BLaER1 treated with 17β-estradiol and CSF1 and Interleukin-3, amounts not matched to agents 10 nM and 100 nM (cell line): Measurements from ENCODE around the gene PHPT1.

ENCODE experiments used
- H3K27ac ChIP-seq, 11 experiments: shearing (Covaris generic); formaldehyde crosslinking; 2 replicates each; pipeline ENCODE4 v1.8.1; 2022
- H3K27me3 ChIP-seq, 11 experiments: shearing (Covaris generic); formaldehyde crosslinking; 2 replicates each; pipeline ENCODE4 v1.8.1; 2022
- H3K36me3 ChIP-seq, 11 experiments: shearing (Covaris generic); formaldehyde crosslinking; 2 replicates each; pipeline ENCODE4 v1.8.1; 2022
- H3K4me1 ChIP-seq, 10 experiments: shearing (Covaris generic); formaldehyde crosslinking; 2 replicates each; pipeline ENCODE4 v1.8.1; 2022
- H3K4me2 ChIP-seq, 11 experiments: shearing (Covaris generic); formaldehyde crosslinking; 2 replicates each; pipeline ENCODE4 v1.8.1; 2022
- H3K4me3 ChIP-seq, 10 experiments: shearing (Covaris generic); formaldehyde crosslinking; 2 replicates each; pipeline ENCODE4 v1.8.1; 2022
- H3K9ac ChIP-seq, 11 experiments: shearing (Covaris generic); formaldehyde crosslinking; 2 replicates each; pipeline ENCODE4 v1.8.1; 2022
- H3K9me3 ChIP-seq, 11 experiments: shearing (Covaris generic); formaldehyde crosslinking; replicated peaks in 1 of 11; 2 replicates each; pipeline ENCODE4 v1.8.1; 2022
- H4K20me1 ChIP-seq, 11 experiments: shearing (Covaris generic); formaldehyde crosslinking; 2 replicates each; pipeline ENCODE4 v1.8.1; 2022
- Cebpa-rat ChIP-seq, 11 experiments: shearing (Covaris generic); IDR thresholded peaks; 2 replicates each; pipeline ENCODE4 v1.8.1; 2022

PHPT1 gene

DNA sequence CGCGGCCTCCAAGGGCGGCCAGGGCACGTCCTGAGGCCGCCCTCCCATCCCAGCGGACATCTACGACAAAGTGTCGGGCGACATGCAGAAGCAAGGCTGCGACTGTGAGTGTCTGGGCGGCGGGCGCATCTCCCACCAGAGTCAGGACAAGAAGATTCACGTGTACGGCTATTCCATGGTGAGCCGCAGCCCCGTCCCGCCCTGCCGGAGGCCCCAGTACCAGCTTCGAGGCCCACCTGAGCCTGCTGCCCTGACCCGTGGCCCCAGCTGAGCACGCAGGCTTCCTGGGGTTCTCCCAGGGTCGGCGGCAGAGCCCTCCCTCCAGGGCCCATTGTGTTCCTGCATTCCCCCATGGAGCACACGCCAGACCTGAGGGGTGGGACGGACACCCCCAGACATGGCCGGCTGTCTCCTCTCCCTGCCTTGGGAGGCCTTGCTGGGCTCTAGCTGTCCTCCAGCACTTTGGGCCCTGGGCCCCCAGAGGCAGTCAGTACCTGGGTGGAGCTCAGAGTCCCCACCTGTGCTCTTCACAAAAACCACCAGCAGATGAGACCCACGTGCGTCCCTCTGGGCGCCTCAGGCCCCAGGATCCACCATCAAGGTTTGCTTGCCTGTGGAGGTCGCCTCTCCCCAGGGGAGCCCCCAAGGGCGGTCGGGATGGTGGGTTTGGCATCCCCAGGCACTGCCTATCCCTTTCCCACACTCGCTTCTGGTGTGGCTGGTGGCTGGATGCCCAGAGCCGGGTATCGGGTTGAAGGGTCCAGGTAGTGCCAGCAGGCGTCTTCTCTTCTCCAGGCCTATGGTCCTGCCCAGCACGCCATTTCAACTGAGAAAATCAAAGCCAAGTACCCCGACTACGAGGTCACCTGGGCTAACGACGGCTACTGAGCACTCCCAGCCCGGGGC, 1.0 kb downstream of the PHPT1 start:
- Histone ChIP-seq H3K9ac (peak overlapping the region; percentile 68 to 84 (median 81)), H3K4me2 (peak overlapping the region; percentile 92 to 100 (median 98)), H3K4me1 (peaks cover 21 to 56% (median 38%) of the 10 kb centered on the region in 10 experiments), H4K20me1 (peaks cover 13 to 50% (median 31%) of the 10 kb centered on the region in 11 experiments; a peak in 21 of 22 replicates), H3K9me3 (peaks cover 0 to 17% (median 8%) of the 10 kb centered on the region in 11 experiments; a peak in 12 of 22 replicates), H3K36me3 (peaks cover 9 to 26% (median 17%) of the 10 kb centered on the region in 11 experiments; a peak in 17 of 22 replicates), H3K27me3 (peaks cover 7 to 31% (median 28%) of the 10 kb centered on the region in 11 experiments), H3K27ac (peak overlapping the region in 5 of 11 experiments; percentile 29 to 78 (median 46); a peak in 6 of 22 replicates), H3K4me3 (peak overlapping the region; percentile 61 to 94 (median 72))
- TF ChIP-seq Cebpa-rat (IDR thresholded peaks at IDR 0.05): no peak

DNA sequence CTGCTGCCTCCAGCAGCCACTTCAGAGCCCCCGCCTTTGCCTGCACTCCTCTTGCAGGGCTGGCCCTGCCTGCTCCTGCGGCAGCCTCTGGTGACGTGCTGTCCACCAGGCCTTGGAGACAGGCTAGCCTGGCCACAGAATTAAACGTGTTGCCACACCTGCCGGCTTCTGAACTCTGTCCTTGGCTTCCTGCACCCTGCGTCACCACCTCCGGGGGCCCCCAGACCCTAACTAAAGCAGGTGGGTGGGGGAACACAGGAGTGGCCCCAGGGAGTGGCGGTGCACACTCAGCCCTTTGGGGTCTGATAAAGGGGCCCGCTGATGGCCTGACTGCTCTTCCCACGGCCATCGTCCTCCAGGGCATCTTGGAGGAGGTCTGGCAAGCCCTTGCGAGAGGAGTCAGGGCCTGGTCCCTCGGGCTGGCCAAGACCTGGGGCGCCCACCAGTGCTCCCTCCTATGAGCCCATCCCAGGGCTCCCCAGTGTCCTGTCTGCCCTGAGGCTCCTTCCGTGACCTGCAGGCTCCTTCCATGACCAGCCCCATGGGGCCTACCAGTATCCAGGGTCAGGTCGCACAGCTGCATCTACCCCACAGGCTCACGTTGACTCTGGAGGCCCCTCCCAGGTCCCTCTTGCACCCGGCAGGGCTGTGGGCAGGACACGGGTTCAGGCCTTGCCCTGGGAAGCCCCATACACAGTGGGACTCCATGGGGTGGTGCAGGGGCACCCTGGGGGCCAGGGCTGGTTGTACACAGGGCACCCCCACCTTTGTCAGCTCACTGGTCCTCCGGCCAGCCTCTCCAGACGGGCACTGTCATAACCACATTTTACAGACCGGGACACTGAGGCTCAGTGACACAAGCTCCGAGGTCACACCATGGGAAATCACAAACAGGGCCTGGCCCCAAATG, 1.9 kb downstream of the PHPT1 start:
- Histone ChIP-seq H3K4me3 (no peak overlapping the region), H4K20me1 (peaks cover 13 to 59% (median 40%) of the 10 kb centered on the region in 11 experiments; a peak in 21 of 22 replicates), H3K27ac (no peak overlapping the region), H3K27me3 (peaks cover 6 to 22% (median 19%) of the 10 kb centered on the region in 11 experiments; a peak in 17 of 22 replicates), H3K9me3 (peaks cover 0 to 8% (median 0%) of the 10 kb centered on the region in 11 experiments; a peak in 6 of 22 replicates), H3K9ac (peak overlapping the region in 7 of 11 experiments; percentile 15 to 84 (median 82); a peak in 5 of 22 replicates), H3K4me1 (peaks cover 21 to 65% (median 47%) of the 10 kb centered on the region in 10 experiments), H3K4me2 (peak overlapping the region in 7 of 11 experiments; percentile 92 to 100 (median 99); a peak in 9 of 22 replicates), H3K36me3 (peaks cover 9 to 26% (median 17%) of the 10 kb centered on the region in 11 experiments; a peak in 17 of 22 replicates)
- TF ChIP-seq Cebpa-rat (IDR thresholded peaks at IDR 0.05): no peak

DNA sequence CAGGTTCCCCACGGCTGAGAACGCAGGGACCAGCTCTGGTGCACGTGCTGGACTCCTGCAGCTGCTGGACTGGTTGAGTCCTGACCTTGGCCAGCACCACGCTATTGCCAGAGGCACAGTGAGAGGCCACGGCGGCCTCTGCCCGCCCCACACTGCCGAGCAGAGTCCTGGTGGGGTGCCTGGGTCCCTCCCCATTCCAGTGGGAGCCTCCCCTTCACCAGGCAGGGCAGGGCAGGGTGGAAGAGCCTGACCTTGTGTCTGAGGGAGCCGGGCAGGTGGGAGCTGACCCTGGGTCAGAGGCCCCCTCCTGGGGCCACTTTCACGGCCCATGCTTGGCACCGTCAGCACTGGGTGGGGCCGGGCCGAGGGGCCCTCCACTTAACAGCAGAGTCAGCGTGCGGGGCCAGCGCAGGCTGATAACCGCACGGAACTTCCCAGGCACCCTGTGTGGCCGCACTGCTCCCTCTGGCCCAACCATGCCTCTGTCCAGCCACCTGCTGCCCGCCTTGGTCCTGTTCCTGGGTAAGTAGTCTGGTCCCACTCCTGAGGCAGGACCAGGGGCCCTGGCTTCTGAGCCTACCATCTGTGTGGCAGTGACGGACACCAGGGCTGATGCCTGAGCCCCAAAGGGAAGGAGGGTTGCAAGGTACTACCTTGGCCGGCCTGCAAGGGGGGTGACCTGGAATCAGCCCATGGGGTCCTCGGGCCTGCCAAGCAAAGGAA, 2.9 kb downstream of the PHPT1 start, which contains the start of gene MAMDC4:
MAMDC4 (plus strand) TSS at position 406 of the 723 bp plus-strand sequence; CDS start at position 477, 71 bp downstream.
- Histone ChIP-seq H3K27me3 (peaks cover 0 to 12% (median 9%) of the 10 kb centered on the region in 11 experiments; a peak in 13 of 22 replicates), H3K9me3 (no peaks in the 10 kb centered on the region), H3K4me1 (peaks cover 21 to 70% (median 57%) of the 10 kb centered on the region in 10 experiments), H3K9ac (peak within 1 kb of the TSS in 5 of 11 experiments; percentile 15 to 83 (median 20); a peak in 5 of 22 replicates), H4K20me1 (peaks cover 13 to 69% (median 50%) of the 10 kb centered on the region in 11 experiments; a peak in 21 of 22 replicates), H3K27ac (no peak within 1 kb of the TSS), H3K4me3 (no peak within 1 kb of the TSS), H3K4me2 (no peak within 1 kb of the TSS; a peak in 1 of 22 replicates), H3K36me3 (peaks cover 9 to 28% (median 17%) of the 10 kb centered on the region in 11 experiments; a peak in 17 of 22 replicates)
- no peak for TF ChIP-seq Cebpa-rat (IDR thresholded peaks at IDR 0.05)

DNA sequence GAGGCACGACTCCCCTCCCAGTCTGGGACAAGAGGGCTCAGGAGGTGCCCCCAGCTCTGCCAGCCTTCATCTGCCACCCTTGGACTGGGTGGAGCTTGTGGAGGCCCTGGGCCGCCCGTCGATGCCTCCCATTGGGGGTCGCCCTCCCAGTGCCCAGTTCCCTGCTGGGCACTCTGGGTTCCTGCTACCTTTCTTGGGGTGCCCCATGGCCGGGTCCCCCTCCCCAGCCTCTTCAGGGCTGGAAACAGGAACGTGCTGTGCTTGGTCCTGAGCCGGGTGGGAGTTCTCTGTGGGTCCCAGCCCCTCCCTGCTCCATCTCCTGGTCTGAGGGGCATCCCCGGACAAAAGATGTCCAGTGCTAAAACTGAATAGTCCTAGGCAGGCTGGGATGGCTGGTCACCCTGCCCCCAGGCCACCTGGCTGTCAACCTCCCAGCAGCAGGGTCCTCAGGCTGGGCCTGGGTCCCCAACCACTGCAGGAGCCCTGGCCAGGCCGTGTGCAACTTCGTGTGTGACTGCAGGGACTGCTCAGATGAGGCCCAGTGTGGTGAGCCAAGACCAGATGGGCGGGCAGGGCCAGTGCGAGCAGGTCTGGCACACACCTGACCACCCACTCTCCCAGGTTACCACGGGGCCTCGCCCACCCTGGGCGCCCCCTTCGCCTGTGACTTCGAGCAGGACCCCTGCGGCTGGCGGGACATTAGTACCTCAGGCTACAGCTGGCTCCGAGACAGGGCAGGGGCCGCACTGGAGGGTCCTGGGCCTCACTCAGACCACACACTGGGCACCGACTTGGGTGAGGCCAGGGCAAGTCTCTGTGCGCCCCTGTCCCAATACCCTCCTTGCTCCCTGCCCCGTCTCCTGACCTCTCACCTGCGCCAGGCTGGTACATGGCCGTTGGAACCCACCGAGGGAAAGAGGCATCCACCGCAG, 3.7 kb downstream of the PHPT1 start:
- Histone ChIP-seq H4K20me1 (peaks cover 13 to 77% (median 57%) of the 10 kb centered on the region in 11 experiments; a peak in 21 of 22 replicates), H3K4me2 (no peak overlapping the region), H3K9ac (peak overlapping the region in 2 of 11 experiments; percentile 18 to 20; a peak in 2 of 22 replicates), H3K4me1 (peaks cover 21 to 73% (median 58%) of the 10 kb centered on the region in 10 experiments), H3K4me3 (no peak overlapping the region), H3K9me3 (no peaks in the 10 kb centered on the region), H3K36me3 (peaks cover 9 to 30% (median 17%) of the 10 kb centered on the region in 11 experiments; a peak in 18 of 22 replicates), H3K27ac (no peak overlapping the region), H3K27me3 (peaks cover 0 to 5% (median 4%) of the 10 kb centered on the region in 11 experiments; a peak in 10 of 22 replicates)
- no peak for TF ChIP-seq Cebpa-rat (IDR thresholded peaks at IDR 0.05)

DNA sequence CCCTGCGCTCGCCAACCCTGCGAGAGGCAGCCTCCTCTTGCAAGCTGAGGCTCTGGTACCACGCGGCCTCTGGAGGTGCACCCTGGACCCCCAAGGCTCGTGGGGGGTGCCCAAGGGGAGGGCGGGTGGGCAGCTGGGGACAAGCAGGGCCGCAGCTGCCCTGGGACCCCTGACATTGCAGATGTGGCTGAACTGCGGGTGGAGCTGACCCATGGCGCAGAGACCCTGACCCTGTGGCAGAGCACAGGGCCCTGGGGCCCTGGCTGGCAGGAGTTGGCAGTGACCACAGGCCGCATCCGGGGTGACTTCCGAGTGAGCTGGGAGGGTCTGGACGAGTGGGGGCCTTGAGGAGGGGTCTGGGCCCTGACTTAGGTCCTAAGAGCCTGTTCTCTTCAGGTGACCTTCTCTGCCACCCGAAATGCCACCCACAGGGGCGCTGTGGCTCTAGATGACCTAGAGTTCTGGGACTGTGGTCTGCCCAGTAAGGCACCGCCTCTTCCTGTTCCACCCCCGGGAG, 4.4 kb downstream of the PHPT1 start:
- H3K4me3 ChIP-seq: no peak overlapping the region
- no peaks in the 10 kb centered on the region for H3K9me3 ChIP-seq
- no peak overlapping the region for H3K27ac ChIP-seq
- peak overlapping the region in 9 of 11 experiments; percentile 21 to 80 (median 56); a peak in 17 of 22 replicates for H3K4me2 ChIP-seq
- H3K4me1 ChIP-seq: peaks cover 22 to 75% (median 61%) of the 10 kb centered on the region in 10 experiments
- TF ChIP-seq Cebpa-rat (IDR thresholded peaks at IDR 0.05): no peak
- peak overlapping the region in 6 of 11 experiments; percentile 3 to 41 (median 32); a peak in 6 of 22 replicates for H3K9ac ChIP-seq
- peaks cover 9 to 37% (median 20%) of the 10 kb centered on the region in 11 experiments; a peak in 18 of 22 replicates for H3K36me3 ChIP-seq
- no peaks in the 10 kb centered on the region for H3K27me3 ChIP-seq
- H4K20me1 ChIP-seq: peaks cover 13 to 85% (median 64%) of the 10 kb centered on the region in 11 experiments; a peak in 21 of 22 replicates

DNA sequence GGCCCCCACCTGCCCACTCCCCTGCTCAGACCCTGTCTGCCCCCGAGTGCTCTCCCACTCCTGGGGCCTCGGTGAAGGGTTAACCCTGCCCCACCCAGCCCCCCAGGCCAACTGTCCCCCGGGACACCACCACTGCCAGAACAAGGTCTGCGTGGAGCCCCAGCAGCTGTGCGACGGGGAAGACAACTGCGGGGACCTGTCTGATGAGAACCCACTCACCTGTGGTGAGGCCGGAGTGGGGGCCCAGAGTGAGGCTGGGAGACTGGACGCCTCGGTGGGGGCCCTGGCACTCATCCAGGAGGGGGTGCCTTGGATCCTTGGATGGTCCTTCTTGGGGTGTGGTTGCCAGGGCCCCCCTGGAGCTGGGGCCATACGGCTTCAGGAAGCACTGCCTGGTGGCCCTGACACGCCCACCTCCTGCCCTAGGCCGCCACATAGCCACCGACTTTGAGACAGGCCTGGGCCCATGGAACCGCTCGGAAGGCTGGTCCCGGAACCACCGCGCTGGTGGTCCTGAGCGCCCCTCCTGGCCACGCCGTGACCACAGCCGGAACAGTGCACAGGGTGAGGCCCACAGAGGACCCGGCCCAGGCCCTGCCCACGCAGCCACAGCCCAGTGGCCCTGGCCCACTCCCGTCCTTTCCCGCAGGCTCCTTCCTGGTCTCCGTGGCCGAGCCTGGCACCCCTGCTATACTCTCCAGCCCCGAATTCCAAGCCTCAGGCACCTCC, 5.1 kb downstream of the PHPT1 start:
- TF ChIP-seq Cebpa-rat (IDR thresholded peaks at IDR 0.05): no peak
- Histone ChIP-seq H4K20me1 (peaks cover 14 to 91% (median 70%) of the 10 kb centered on the region in 11 experiments; a peak in 21 of 22 replicates), H3K9ac (peak overlapping the region in 7 of 11 experiments; percentile 9 to 41 (median 33); a peak in 8 of 22 replicates), H3K4me2 (peak overlapping the region in 10 of 11 experiments; percentile 21 to 80 (median 51); a peak in 19 of 22 replicates), H3K27me3 (no peaks in the 10 kb centered on the region), H3K4me1 (peaks cover 28 to 81% (median 67%) of the 10 kb centered on the region in 10 experiments), H3K27ac (no peak overlapping the region), H3K9me3 (no peaks in the 10 kb centered on the region), H3K4me3 (no peak overlapping the region), H3K36me3 (peaks cover 9 to 43% (median 20%) of the 10 kb centered on the region in 11 experiments; a peak in 18 of 22 replicates)
